ENCODE measurements around the gene GATAD2B. TPM values are rescaled to one million over a fixed set of nuclear protein-coding genes. Genes with fewer than 3 reads are reported as not detected.

Gene GATAD2B
- total and polyA plus RNA-seq, 2 experiments from 2014 or later = 5.4 to 11.7 TPM

DNA sequence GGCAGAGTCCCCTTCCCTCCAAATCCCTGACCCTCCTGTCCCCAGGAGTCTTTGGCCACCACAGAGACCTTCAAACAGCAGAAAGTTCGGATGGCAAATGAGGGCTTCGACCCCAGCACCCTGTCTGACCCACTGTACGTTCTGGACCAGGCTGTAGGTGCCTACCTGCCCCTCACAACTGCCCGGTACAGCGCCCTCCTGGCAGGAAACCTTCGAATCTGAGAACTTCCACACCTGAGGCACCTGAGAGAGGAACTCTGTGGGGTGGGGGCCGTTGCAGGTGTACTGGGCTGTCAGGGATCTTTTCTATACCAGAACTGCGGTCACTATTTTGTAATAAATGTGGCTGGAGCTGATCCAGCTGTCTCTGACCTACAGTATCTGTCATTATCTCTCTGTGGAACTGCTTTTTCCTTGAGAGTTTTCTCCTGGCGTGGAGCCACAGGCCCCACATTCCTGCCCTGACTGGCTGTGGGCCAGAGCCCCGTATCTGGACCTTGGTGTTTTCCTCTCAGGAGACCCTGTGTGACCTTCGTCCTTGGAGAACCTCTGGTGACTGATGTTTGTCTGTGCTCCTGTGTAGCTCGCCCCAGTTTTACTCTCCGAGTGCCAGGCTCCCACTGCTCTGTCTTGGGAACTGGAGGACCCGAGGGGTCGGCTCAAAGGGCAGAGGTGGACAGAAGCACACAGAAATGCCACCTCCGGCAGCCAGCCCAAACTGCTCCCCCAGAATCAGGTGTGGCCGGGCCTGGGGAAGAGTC, 142.8 kb downstream of the GATAD2B start:
- H3K79me2 ChIP-seq = peaks cover 12% of the 10 kb centered on the region
- H3K4me1 ChIP-seq (ENCODE audit: insufficient read depth) = peaks cover 10% of the 10 kb centered on the region
- H4K20me1 ChIP-seq (ENCODE audit: insufficient read depth, poor library complexity, severe bottlenecking) = no peaks in the 10 kb centered on the region
- TF ChIP-seq, protein P1, sequence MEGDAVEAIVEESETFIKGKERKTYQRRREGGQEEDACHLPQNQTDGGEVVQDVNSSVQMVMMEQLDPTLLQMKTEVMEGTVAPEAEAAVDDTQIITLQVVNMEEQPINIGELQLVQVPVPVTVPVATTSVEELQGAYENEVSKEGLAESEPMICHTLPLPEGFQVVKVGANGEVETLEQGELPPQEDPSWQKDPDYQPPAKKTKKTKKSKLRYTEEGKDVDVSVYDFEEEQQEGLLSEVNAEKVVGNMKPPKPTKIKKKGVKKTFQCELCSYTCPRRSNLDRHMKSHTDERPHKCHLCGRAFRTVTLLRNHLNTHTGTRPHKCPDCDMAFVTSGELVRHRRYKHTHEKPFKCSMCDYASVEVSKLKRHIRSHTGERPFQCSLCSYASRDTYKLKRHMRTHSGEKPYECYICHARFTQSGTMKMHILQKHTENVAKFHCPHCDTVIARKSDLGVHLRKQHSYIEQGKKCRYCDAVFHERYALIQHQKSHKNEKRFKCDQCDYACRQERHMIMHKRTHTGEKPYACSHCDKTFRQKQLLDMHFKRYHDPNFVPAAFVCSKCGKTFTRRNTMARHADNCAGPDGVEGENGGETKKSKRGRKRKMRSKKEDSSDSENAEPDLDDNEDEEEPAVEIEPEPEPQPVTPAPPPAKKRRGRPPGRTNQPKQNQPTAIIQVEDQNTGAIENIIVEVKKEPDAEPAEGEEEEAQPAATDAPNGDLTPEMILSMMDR (IDR thresholded peaks at IDR 0.05; ENCODE audit: poor library complexity) = no peak
- TF ChIP-seq EZH2 (IDR thresholded peaks at IDR 0.05; ENCODE audit: borderline replicate concordance) (no peak), EZH2phosphoT487 (IDR thresholded peaks at IDR 0.05; ENCODE audit: low read depth, severe bottlenecking, unreplicated experiment) (no peak)
- no peak overlapping the region for H2AFZ ChIP-seq
- DNase-seq (ENCODE audit: low spot score) = no peak
- 85% methylated on average over 17 of the region's 17 CpGs for WGBS (ENCODE audit: low lambda C conversion rate, missing lambda C conversion rate)
- H3K4me2 ChIP-seq = no peak overlapping the region
- no peaks in the 10 kb centered on the region for H3K9me2 ChIP-seq (replicated peaks; ENCODE audit: insufficient read depth)
- H3K27me3 ChIP-seq = no peaks in the 10 kb centered on the region
- H3K36me3 ChIP-seq (replicated peaks; ENCODE audit: insufficient read depth, low read depth) = no peaks in the 10 kb centered on the region
- no peak overlapping the region for H3K27ac ChIP-seq
- H3K9me3 ChIP-seq (ENCODE audit: low read depth) = no peaks in the 10 kb centered on the region
- H3K4me3 ChIP-seq = no peak overlapping the region

DNA sequence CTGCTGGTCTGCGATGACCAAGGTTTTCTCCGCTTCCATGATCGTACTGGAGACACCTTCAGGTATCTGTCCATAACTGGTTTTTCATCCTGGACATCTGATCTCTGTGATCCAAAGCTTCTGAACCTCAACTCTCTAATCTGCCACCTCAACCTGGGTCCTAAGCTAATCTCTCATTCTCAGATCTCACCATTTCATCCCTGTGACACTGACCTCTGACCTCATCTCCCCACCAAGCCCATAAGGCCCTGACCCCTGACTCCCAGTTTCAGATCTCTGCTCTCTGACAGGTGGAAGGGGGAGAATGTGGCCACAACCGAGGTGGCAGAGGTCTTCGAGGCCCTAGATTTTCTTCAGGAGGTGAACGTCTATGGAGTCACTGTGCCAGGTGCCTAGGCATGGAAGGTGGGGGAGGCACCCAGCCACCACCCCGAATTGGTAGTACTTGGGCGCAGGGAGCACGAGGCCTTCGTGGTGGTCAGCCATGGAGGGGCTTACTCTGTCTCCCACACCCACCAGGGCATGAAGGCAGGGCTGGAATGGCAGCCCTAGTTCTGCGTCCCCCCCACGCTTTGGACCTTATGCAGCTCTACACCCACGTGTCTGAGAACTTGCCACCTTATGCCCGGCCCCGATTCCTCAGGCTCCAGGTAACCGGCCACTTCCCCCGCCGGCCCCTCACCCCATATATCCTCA, 143.8 kb downstream of the GATAD2B start:
- Histone ChIP-seq H3K27ac (no peak overlapping the region), H3K79me2 (peaks cover 12% of the 10 kb centered on the region), H3K9me2 (replicated peaks; ENCODE audit: insufficient read depth) (no peaks in the 10 kb centered on the region), H2AFZ (no peak overlapping the region), H3K27me3 (no peaks in the 10 kb centered on the region), H3K36me3 (replicated peaks; ENCODE audit: insufficient read depth, low read depth) (no peaks in the 10 kb centered on the region), H3K9me3 (ENCODE audit: low read depth) (no peaks in the 10 kb centered on the region), H4K20me1 (ENCODE audit: insufficient read depth, poor library complexity, severe bottlenecking) (no peaks in the 10 kb centered on the region), H3K4me3 (no peak overlapping the region), H3K4me1 (ENCODE audit: insufficient read depth) (peaks cover 20% of the 10 kb centered on the region), H3K4me2 (no peak overlapping the region)
- TF ChIP-seq EZH2phosphoT487 (IDR thresholded peaks at IDR 0.05; ENCODE audit: low read depth, severe bottlenecking, unreplicated experiment) = no peak
- TF ChIP-seq, protein P1 (IDR thresholded peaks at IDR 0.05; ENCODE audit: poor library complexity) = no peak
- no peak for TF ChIP-seq EZH2 (IDR thresholded peaks at IDR 0.05; ENCODE audit: borderline replicate concordance)
- DNase-seq (ENCODE audit: low spot score) = no peak
- 94% methylated on average over 13 of the region's 18 CpGs for WGBS (ENCODE audit: low lambda C conversion rate, missing lambda C conversion rate)

DNA sequence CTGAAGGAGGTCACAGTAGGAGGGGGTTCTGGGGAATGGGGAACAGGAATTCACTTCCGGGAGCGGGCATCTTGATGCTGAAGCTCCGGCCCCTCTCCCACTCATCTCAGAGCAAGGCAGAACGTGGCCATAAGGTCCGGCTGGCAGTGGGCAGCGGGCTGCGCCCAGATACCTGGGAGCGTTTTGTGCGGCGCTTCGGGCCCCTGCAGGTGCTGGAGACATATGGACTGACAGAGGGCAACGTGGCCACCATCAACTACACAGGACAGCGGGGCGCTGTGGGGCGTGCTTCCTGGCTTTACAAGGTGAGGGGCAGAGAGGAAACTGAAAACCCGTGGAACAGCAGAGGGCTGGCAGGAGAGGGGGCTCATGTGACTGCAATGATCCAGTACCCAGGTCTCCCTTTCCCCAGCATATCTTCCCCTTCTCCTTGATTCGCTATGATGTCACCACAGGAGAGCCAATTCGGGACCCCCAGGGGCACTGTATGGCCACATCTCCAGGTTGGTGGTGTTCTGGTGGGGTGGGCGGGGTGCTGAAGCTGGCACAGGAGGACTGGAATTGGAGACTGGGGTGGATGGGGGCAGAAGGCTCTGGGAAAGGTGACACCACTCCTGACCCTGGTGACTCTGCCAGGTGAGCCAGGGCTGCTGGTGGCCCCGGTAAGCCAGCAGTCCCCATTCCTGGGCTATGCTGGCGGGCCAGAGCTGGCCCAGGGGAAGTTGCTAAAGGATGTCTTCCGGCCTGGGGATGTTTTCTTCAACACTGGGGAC, 144.5 kb downstream of the GATAD2B start:
- H4K20me1 ChIP-seq (ENCODE audit: insufficient read depth, poor library complexity, severe bottlenecking) = no peaks in the 10 kb centered on the region
- H3K4me2 ChIP-seq = no peak overlapping the region
- peaks cover 20% of the 10 kb centered on the region for H3K4me1 ChIP-seq (ENCODE audit: insufficient read depth)
- no peak for DNase-seq (ENCODE audit: low spot score)
- no peak overlapping the region for H3K27ac ChIP-seq
- H3K27me3 ChIP-seq = no peaks in the 10 kb centered on the region
- no peaks in the 10 kb centered on the region for H3K9me3 ChIP-seq (ENCODE audit: low read depth)
- H3K36me3 ChIP-seq (replicated peaks; ENCODE audit: insufficient read depth, low read depth) = no peaks in the 10 kb centered on the region
- H3K9me2 ChIP-seq (replicated peaks; ENCODE audit: insufficient read depth) = no peaks in the 10 kb centered on the region
- TF ChIP-seq, protein P1 (IDR thresholded peaks at IDR 0.05; ENCODE audit: poor library complexity) = no peak
- TF ChIP-seq EZH2 (IDR thresholded peaks at IDR 0.05; ENCODE audit: borderline replicate concordance) (no peak), EZH2phosphoT487 (IDR thresholded peaks at IDR 0.05; ENCODE audit: low read depth, severe bottlenecking, unreplicated experiment) (no peak)
- no peak overlapping the region for H2AFZ ChIP-seq
- WGBS (ENCODE audit: low lambda C conversion rate, missing lambda C conversion rate) = 96% methylated on average over 22 of the region's 22 CpGs
- H3K79me2 ChIP-seq = peaks cover 12% of the 10 kb centered on the region
- H3K4me3 ChIP-seq = no peak overlapping the region

Data from hepatocyte (in vitro differentiated cells).